NCI-H446 treated with DMSO at 0.1 percent for 48 hours (cell line): ENCODE results near the gene FARP2.
A peak's percentile ranks its signal among the peaks of the same experiment; 100 is the strongest.
"Not testable (repeated sequence)": the region's sequence is repeated elsewhere in the genome, so short reads cannot be mapped to it uniquely, and the experiment has no call there.

Source experiments
- DNase-seq: peaks from one replicate; lab custom pipeline; 2025; lab: John Stamatoyannopoulos, UW

The FARP2 gene

GRCh38 chr2:241505086-241505780, 149.1 kb downstream of the FARP2 start:
- DNase-seq, result no peak

GRCh38 chr2:241505781-241506201, 149.7 kb downstream of the FARP2 start:
- DNase-seq, result no peak

GRCh38 chr2:241506317-241506716, 150.2 kb downstream of the FARP2 start:
- not testable (repeated sequence) for DNase-seq

GRCh38 chr2:241506793-241507429, 150.8 kb downstream of the FARP2 start:
- no peak for DNase-seq

GRCh38 chr2:241507430-241508239, 151.6 kb downstream of the FARP2 start:
- no peak for DNase-seq

GRCh38 chr2:241508240-241509154, 152.4 kb downstream of the FARP2 start, which contains the start of gene STK25:
STK25 (minus strand) TSS chr2:241508584; CDS start chr2:241508035, 549 bp downstream.
- DNase-seq, result peak; percentile 95

GRCh38 chr2:241509155-241509784, 153.2 kb downstream of the FARP2 start:
- DNase-seq, result no peak

- DNase-seq, result no peak
These were observed 155.1 kb downstream of the FARP2 start for GRCh38 chr2:241511091-241511741.

- no peak for DNase-seq
These were observed 158.5 kb downstream of the FARP2 start for GRCh38 chr2:241514553-241514952.

- DNase-seq, result no peak
These were observed 159.1 kb downstream of the FARP2 start for GRCh38 chr2:241514986-241515737.

GRCh38 chr2:241516520-241516965, 160.5 kb downstream of the FARP2 start:
- no peak for DNase-seq

- no peak for DNase-seq
These were observed 161.2 kb downstream of the FARP2 start for GRCh38 chr2:241517297-241517696.

GRCh38 chr2:241519669-241520068, 163.6 kb downstream of the FARP2 start:
- DNase-seq, result no peak

GRCh38 chr2:241522477-241522876, 166.4 kb downstream of the FARP2 start:
- no peak for DNase-seq

- not testable (repeated sequence) for DNase-seq
These were observed 170.0 kb downstream of the FARP2 start for GRCh38 chr2:241525818-241526780.

- DNase-seq, result no peak
These were observed 174.5 kb downstream of the FARP2 start for GRCh38 chr2:241530571-241530970.

GRCh38 chr2:241531161-241531722, 175.2 kb downstream of the FARP2 start:
- no peak for DNase-seq

- DNase-seq, result no peak
These were observed 176.1 kb downstream of the FARP2 start for GRCh38 chr2:241532168-241532567.
